SU-DHL-6 (cell line): ENCODE results near the gene GRIFIN.

Experiments
- CTCF ChIP-seq: fragments of 200-600 bp; sonication (generic); IDR thresholded peaks from one replicate; pipeline ENCODE4 v1.5.1; 2017; ENCODE audit warnings: antibody characterized with exemption, mild to moderate bottlenecking, low read length, moderate library complexity; ENCODE audit not compliant: insufficient read depth, poor library complexity, severe bottlenecking
- EZH2phosphoT487 ChIP-seq: fragments of 200-600 bp; sonication (generic), shearing (Covaris generic); conservative IDR thresholded peaks from 2 replicates; pipeline ENCODE4 v1.6.1; 2018; ENCODE audit warnings: mild to moderate bottlenecking, antibody characterized with exemption, low read length, moderate library complexity, mixed read lengths

DNA sequence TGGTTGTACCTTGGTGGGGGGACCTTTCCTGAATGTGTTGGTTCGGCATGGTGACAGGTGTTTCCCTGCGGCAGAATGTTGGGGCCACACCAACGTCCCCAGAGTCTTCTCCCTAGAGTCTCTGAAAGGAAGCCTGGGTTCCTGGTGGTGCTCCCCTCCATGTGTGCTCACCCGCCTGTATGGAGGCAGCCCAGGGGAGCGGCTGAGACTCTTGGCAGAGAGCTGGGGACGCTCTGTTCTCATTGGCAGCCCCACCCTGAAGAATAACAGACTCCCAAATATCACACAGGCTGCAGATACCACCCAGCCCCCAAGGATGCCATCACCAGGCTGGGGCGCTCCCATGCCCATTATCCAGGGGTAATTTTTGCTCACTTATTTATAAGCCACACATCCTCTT is 38.0 kb downstream of the GRIFIN start:
- TF ChIP-seq CTCF (no peak), EZH2phosphoT487 (no peak)
